ENCODE data around the gene RADX.

Gene RADX

DNA sequence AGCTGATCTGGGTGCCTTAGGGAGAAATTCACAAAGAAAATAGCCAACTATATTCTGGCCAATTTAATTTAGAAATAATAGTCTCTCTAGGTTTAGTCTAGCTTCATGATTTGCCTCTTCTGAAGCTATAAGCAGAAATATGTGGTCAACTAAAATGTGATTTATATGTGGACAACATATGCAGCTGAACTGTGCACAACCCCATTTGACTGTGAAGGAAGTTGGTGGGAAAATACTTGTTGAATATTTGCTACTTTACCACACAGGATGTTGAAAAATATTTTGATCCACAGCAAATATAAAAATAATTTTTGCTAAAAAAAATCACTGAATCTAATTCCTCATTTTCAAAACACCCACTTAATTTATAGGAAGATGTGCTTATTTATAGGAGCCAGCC lies 99.0 kb downstream of the RADX start:
- H3K27ac Mint-ChIP-seq: no peak overlapping the region
- TF ChIP-seq, protein P1, sequence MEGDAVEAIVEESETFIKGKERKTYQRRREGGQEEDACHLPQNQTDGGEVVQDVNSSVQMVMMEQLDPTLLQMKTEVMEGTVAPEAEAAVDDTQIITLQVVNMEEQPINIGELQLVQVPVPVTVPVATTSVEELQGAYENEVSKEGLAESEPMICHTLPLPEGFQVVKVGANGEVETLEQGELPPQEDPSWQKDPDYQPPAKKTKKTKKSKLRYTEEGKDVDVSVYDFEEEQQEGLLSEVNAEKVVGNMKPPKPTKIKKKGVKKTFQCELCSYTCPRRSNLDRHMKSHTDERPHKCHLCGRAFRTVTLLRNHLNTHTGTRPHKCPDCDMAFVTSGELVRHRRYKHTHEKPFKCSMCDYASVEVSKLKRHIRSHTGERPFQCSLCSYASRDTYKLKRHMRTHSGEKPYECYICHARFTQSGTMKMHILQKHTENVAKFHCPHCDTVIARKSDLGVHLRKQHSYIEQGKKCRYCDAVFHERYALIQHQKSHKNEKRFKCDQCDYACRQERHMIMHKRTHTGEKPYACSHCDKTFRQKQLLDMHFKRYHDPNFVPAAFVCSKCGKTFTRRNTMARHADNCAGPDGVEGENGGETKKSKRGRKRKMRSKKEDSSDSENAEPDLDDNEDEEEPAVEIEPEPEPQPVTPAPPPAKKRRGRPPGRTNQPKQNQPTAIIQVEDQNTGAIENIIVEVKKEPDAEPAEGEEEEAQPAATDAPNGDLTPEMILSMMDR (IDR thresholded peaks at IDR 0.05): no peak
- peaks cover 13% of the 10 kb centered on the region for H3K9me3 Mint-ChIP-seq
- H3K4me3 Mint-ChIP-seq: no peak overlapping the region
- DNase-seq: no peak
- no peaks in the 10 kb centered on the region for H3K36me3 Mint-ChIP-seq (ENCODE audit: low read depth)
- H3K4me1 Mint-ChIP-seq: no peaks in the 10 kb centered on the region
- H3K27me3 Mint-ChIP-seq (ENCODE audit: low read depth, poor library complexity): no peaks in the 10 kb centered on the region

DNA sequence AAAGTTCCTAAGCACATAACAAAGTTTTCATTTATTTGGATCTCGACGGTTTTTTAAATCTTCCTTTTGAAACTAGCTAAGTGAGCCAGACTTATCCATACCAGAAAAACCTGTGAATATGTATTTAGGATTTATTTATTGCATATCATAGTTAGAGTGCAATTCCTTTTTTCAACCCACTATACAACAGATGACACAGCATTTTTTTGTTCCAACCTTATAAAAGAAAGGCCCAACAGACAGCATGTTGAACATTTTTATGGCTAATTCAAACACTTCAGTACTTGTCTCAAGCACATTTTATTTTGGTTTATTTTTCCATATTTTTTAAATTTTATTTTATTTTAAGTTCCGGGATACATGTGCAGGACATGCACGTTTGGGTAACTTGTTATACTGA lies 99.6 kb downstream of the RADX start:
- H3K27me3 Mint-ChIP-seq (ENCODE audit: low read depth, poor library complexity): no peaks in the 10 kb centered on the region
- H3K4me1 Mint-ChIP-seq: no peaks in the 10 kb centered on the region
- H3K36me3 Mint-ChIP-seq (ENCODE audit: low read depth): no peaks in the 10 kb centered on the region

DNA sequence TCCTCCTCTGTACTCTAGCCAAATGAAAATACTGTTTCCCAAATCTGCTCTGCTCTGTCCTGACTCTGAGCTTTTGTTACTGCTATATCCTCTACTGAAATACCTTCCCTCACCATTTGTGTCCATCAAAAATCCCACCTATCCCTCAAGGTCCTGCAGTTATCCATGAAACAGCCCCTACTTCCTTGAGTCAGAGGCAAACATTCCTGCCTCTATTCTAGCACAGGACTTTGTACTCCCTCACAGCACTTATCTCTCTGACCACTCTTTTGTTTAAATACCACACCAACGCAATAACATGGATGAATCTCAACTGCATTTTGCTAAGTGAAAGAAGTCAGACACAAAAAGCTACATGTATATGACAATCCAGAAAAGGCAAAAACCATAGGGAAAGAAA lies 104.2 kb downstream of the RADX start:
- Mint-ChIP-seq H3K9me3 (peaks cover 19% of the 10 kb centered on the region), H3K4me3 (no peak overlapping the region), H3K27ac (no peak overlapping the region), H3K4me1 (no peaks in the 10 kb centered on the region), H3K27me3 (ENCODE audit: low read depth, poor library complexity) (peaks cover 2% of the 10 kb centered on the region), H3K36me3 (ENCODE audit: low read depth) (no peaks in the 10 kb centered on the region)
- TF ChIP-seq, protein P1 (IDR thresholded peaks at IDR 0.05): no peak
- no peak for DNase-seq

More for the DNA sequence above, 99.6 kb downstream of the RADX start:
- DNase-seq: no peak
- TF ChIP-seq, protein P1 (IDR thresholded peaks at IDR 0.05): no peak
- Mint-ChIP-seq H3K4me3 (no peak overlapping the region), H3K9me3 (peaks cover 17% of the 10 kb centered on the region), H3K27ac (no peak overlapping the region)

DNA sequence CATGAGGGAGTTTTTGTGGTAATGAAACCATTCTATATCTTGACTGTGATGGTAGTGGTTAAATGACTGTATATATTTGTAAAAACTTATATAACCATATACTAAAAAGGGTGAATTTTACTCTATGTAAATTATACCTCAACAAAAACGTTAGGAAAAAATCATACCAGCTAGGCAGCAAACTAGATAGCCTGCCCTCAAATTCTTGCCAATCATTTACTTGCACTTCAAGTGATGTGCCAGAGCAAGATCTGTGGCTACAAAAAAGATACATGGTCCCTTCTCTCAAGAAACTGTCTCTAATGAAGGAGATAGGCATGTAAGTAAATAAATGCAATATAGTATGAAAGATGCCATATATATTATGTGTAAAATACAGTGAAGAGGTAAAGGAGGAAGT lies 104.7 kb downstream of the RADX start:
- H3K4me1 Mint-ChIP-seq: no peaks in the 10 kb centered on the region
- H3K27ac Mint-ChIP-seq: no peak overlapping the region
- no peaks in the 10 kb centered on the region for H3K36me3 Mint-ChIP-seq (ENCODE audit: low read depth)
- no peak overlapping the region for H3K4me3 Mint-ChIP-seq
- TF ChIP-seq, protein P1 (IDR thresholded peaks at IDR 0.05): no peak
- peaks cover 2% of the 10 kb centered on the region for H3K27me3 Mint-ChIP-seq (ENCODE audit: low read depth, poor library complexity)
- H3K9me3 Mint-ChIP-seq: peaks cover 17% of the 10 kb centered on the region
- DNase-seq: no peak

DNA sequence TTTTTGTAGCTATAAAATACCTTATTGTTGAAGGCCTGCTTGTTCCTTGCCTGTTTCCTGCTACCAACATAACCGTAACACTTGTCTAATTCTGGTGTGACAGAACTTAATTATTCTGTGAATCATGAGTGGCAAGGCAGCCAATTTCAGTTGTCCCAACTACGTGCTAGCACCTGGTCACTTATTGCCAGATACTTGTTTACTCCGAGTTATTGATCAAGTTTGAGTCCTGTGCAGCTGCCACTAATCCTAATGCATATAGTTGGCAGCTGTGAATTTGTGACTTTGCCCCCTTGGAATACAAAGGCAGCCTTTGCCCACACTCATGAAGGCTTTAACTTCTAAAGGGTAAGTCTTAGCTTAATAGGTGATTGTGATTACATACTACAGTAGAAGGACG lies 106.9 kb downstream of the RADX start:
- DNase-seq: no peak
- H3K27ac Mint-ChIP-seq: no peak overlapping the region
- H3K4me1 Mint-ChIP-seq: no peaks in the 10 kb centered on the region
- peaks cover 22% of the 10 kb centered on the region for H3K9me3 Mint-ChIP-seq
- peaks cover 9% of the 10 kb centered on the region for H3K27me3 Mint-ChIP-seq (ENCODE audit: low read depth, poor library complexity)
- H3K36me3 Mint-ChIP-seq (ENCODE audit: low read depth): no peaks in the 10 kb centered on the region
- TF ChIP-seq, protein P1 (IDR thresholded peaks at IDR 0.05): no peak
- H3K4me3 Mint-ChIP-seq: no peak overlapping the region

DNA sequence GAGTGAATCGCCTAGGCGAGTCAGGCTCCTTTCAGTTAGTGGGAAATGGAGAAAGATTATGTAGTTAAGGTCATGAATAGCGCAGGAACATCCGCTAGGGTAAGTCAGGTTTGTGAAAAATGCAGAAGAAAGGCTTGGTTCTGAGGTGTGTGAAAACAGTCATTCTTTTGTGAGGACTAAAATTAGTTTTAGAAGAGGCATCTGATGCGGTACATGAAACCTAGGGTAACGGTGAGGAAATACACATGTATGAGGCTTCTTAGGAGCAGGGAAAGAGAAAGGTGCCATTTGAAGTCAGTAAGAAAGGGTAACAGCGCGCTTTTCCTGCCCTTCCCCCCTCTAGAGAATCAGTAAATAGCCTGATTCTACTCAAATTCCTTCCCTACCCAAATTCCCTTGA lies 114.2 kb downstream of the RADX start:
- no peaks in the 10 kb centered on the region for H3K36me3 Mint-ChIP-seq (ENCODE audit: low read depth)
- H3K27me3 Mint-ChIP-seq (ENCODE audit: low read depth, poor library complexity): peaks cover 70% of the 10 kb centered on the region
- H3K4me3 Mint-ChIP-seq: peak overlapping the region; percentile 83
- peaks cover 7% of the 10 kb centered on the region for H3K4me1 Mint-ChIP-seq
- TF ChIP-seq, protein P1 (IDR thresholded peaks at IDR 0.05): no peak
- H3K9me3 Mint-ChIP-seq: peaks cover 29% of the 10 kb centered on the region
- no peak for DNase-seq
- H3K27ac Mint-ChIP-seq: no peak overlapping the region

All from nephron progenitor cell (in vitro differentiated cells).